HCT116 (cell line): ENCODE measurements around the gene GMIP. TPM values are rescaled to one million over a fixed set of nuclear protein-coding genes. Genes with fewer than 3 reads are reported as not detected.

Source experiments
- ATAC-seq: fragments of 200-7000 bp; cut with Tn5 transposase; 2 replicates; pipeline ENCODE4 v1.9.1; 2020; ENCODE audit warnings: mild to moderate bottlenecking, moderate library complexity
- BruUV-seq: library from RNA; stranded (reverse); fragments of 400-500 nt; replicated peaks from 2 replicates; lab custom pipeline; 2021; lab: Mats Ljungman, UMichigan
- CTCF ChIA-PET: fragments of 300-600 bp; sonication (Branson Sonifier 250); formaldehyde crosslinking; loops from one replicate; lab custom pipeline; 2021; ENCODE audit warnings: antibody characterized with exemption; lab: Charles Lee
- POLR2A ChIA-PET: fragments of 300-600, 350-600 bp; sonication (Branson Sonifier 250); formaldehyde crosslinking; loops from one replicate; lab custom pipeline; 2021; ENCODE audit warnings: antibody characterized with exemption; lab: Charles Lee
- RAD21 ChIA-PET, 2 experiments: fragments of 300-600 bp; sonication (Branson Sonifier 250); formaldehyde crosslinking; loops; one replicate each; lab custom pipeline; 2023; ENCODE audit warnings: low total read pairs in 2 of 2; ENCODE audit not compliant: uncharacterized antibody in 2 of 2, unreplicated experiment in 2 of 2, low non-redundant PET in 1 of 2; lab: Charles Lee
- DNase-seq: peaks from one replicate; pipeline ENCODE4 v3.0.0-alpha.2; 2010; ENCODE audit warnings: low read depth, low spot score
- H2AFZ ChIP-seq: fragments of 200-600 bp; shearing (Covaris generic), sonication (generic); 2 replicates; pipeline ENCODE4 v1.6.1; 2017; ENCODE audit warnings: low read depth, mixed run types, mixed read lengths, antibody characterized with exemption, low read length; ENCODE audit not compliant: poor library complexity, severe bottlenecking
- H3K27ac ChIP-seq: 2 replicates; pipeline ENCODE4 v1.5.1; 2012; ENCODE audit warnings: low read depth, low read length
- H3K27me3 ChIP-seq: fragments of 200-600 bp; sonication (generic); 2 replicates; pipeline ENCODE4 v1.6.1; 2016; ENCODE audit warnings: mixed run types, low read length, mixed read lengths; ENCODE audit not compliant: insufficient read depth
- H3K36me3 ChIP-seq, 2 experiments: fragments of 200-500 bp in 1 of 2; fragments of 200-600 bp in 1 of 2; sonication (Bioruptor generic) in 1 of 2; sonication (generic) in 1 of 2; 2 replicates each; pipeline versions ENCODE4 v1.5.1 to v1.6.1; 2014 to 2016; ENCODE audit warnings: low read length in 2 of 2, inconsistent platforms in 1 of 2, mixed read lengths in 1 of 2, mixed run types in 1 of 2; ENCODE audit not compliant: insufficient read depth in 2 of 2, control insufficient read depth in 1 of 2
- H3K4me1 ChIP-seq, 2 experiments: fragments of 200-600 bp in 1 of 2; sonication (generic) in 1 of 2; 2 replicates each; pipeline versions ENCODE4 v1.5.1 to v1.6.1; 2012 to 2017; ENCODE audit warnings: low read length in 2 of 2, inconsistent platforms in 1 of 2, mild to moderate bottlenecking in 1 of 2, mixed read lengths in 1 of 2, mixed run types in 1 of 2, moderate library complexity in 1 of 2; ENCODE audit not compliant: insufficient read depth in 2 of 2, control insufficient read depth in 1 of 2
- H3K4me2 ChIP-seq: fragments of 200-600 bp; sonication (generic); 2 replicates; pipeline ENCODE4 v1.6.1; 2017; ENCODE audit warnings: mixed run types, low read length, mixed read lengths
- H3K4me3 ChIP-seq, 2 experiments: fragments of 200-600 bp in 1 of 2; sonication (generic) in 1 of 2; replicated peaks in 1 of 2; 2 replicates each; pipeline ENCODE4 v1.5.1; 2011 to 2016; ENCODE audit warnings: low read length in 2 of 2, control low read depth in 1 of 2, low read depth in 1 of 2, mild to moderate bottlenecking in 1 of 2, mixed read lengths in 1 of 2, mixed run types in 1 of 2
- H3K79me2 ChIP-seq: fragments of 200-600 bp; sonication (generic); 2 replicates; pipeline ENCODE4 v1.6.1; 2017; ENCODE audit warnings: mild to moderate bottlenecking, mixed run types, low read length, moderate library complexity, mixed read lengths; ENCODE audit not compliant: insufficient read depth
- H3K9ac ChIP-seq: fragments of 200-600 bp; sonication (generic); 2 replicates; pipeline ENCODE4 v1.6.1; 2016; ENCODE audit warnings: low read length, mixed read lengths
- H3K9me2 ChIP-seq: fragments of 200-600 bp; sonication (generic), shearing (Covaris generic); 2 replicates; pipeline ENCODE4 v1.6.1; 2017; ENCODE audit warnings: mixed run types, mild to moderate bottlenecking, moderate library complexity; ENCODE audit not compliant: insufficient read depth
- H3K9me3 ChIP-seq, 2 experiments: fragments of 200-500 bp in 1 of 2; fragments of 200-600 bp in 1 of 2; sonication (Bioruptor generic) in 1 of 2; sonication (generic) in 1 of 2; 2 replicates each; pipeline ENCODE4 v1.6.1; 2014 to 2017; ENCODE audit warnings: low read length in 2 of 2, mixed read lengths in 2 of 2, inconsistent platforms in 1 of 2, low read depth in 1 of 2, mild to moderate bottlenecking in 1 of 2, mixed run types in 1 of 2, moderate library complexity in 1 of 2; ENCODE audit not compliant: control insufficient read depth in 1 of 2, insufficient read depth in 1 of 2
- H4K20me1 ChIP-seq: fragments of 200-600 bp; sonication (generic), shearing (Covaris generic); 2 replicates; pipeline ENCODE4 v1.6.1; 2017; ENCODE audit warnings: mixed run types, mild to moderate bottlenecking, moderate library complexity; ENCODE audit not compliant: insufficient read depth
- EGR1 ChIP-seq: IDR thresholded peaks from 2 replicates; pipeline ENCODE4 v1.6.1; 2012; ENCODE audit warnings: low read depth
- EZH2phosphoT487 ChIP-seq: fragments of 200-600 bp; IDR thresholded peaks from 2 replicates; pipeline ENCODE4 v1.6.1; 2018; ENCODE audit warnings: antibody characterized with exemption, borderline replicate concordance
- POLR2AphosphoS5 ChIP-seq: IDR thresholded peaks from 2 replicates; pipeline ENCODE4 v1.6.1; 2011; ENCODE audit warnings: mild to moderate bottlenecking, low read depth, low read length, moderate library complexity
- RAD21 ChIP-seq: IDR thresholded peaks from 2 replicates; pipeline ENCODE4 v1.6.1; 2012; ENCODE audit warnings: low read depth, mild to moderate bottlenecking
- SIN3A ChIP-seq: IDR thresholded peaks from 2 replicates; pipeline ENCODE4 v1.6.1; 2012; ENCODE audit warnings: low read depth
- SRF ChIP-seq: IDR thresholded peaks from 2 replicates; pipeline ENCODE4 v1.6.1; 2012; ENCODE audit warnings: low read depth
- intact Hi-C: fragments of 100-400 bp; cut with micrococcal nuclease; formaldehyde crosslinking; loops from 2 replicates; pipeline ENCODE4 v1.10.0; 2022
- total RNA-seq: library from RNA; stranded (reverse); gene quantifications from one replicate; pipeline ENCODE4 v1.2.1, GENCODE V29; 2021; ENCODE audit not compliant: unreplicated experiment
- TF ChIP-seq, protein P1 (sequence below): IDR thresholded peaks from 2 replicates; pipeline ENCODE4 v1.6.1; 2012
- TF ChIP-seq, protein P2 (sequence below), 3 experiments: fragments of 200-600 bp in 1 of 3; sonication (generic) in 1 of 3; IDR thresholded peaks in 2 of 3; conservative IDR thresholded peaks in 1 of 3; 2 replicates each; pipeline ENCODE4 v1.5.1; 2012 to 2017; ENCODE audit warnings: low read depth in 2 of 3, low read length in 2 of 3, antibody characterized with exemption in 1 of 3, borderline replicate concordance in 1 of 3, control low read depth in 1 of 3, mild to moderate bottlenecking in 1 of 3, mixed read lengths in 1 of 3, mixed run types in 1 of 3, moderate library complexity in 1 of 3; ENCODE audit not compliant: insufficient read depth in 1 of 3
- TF ChIP-seq, protein P3 (sequence below): IDR thresholded peaks from 2 replicates; pipeline ENCODE4 v1.6.1; 2012; ENCODE audit warnings: low read depth

Gene GMIP
- total RNA-seq, 1 experiment from 2014 or later = 16.3 TPM

DNA sequence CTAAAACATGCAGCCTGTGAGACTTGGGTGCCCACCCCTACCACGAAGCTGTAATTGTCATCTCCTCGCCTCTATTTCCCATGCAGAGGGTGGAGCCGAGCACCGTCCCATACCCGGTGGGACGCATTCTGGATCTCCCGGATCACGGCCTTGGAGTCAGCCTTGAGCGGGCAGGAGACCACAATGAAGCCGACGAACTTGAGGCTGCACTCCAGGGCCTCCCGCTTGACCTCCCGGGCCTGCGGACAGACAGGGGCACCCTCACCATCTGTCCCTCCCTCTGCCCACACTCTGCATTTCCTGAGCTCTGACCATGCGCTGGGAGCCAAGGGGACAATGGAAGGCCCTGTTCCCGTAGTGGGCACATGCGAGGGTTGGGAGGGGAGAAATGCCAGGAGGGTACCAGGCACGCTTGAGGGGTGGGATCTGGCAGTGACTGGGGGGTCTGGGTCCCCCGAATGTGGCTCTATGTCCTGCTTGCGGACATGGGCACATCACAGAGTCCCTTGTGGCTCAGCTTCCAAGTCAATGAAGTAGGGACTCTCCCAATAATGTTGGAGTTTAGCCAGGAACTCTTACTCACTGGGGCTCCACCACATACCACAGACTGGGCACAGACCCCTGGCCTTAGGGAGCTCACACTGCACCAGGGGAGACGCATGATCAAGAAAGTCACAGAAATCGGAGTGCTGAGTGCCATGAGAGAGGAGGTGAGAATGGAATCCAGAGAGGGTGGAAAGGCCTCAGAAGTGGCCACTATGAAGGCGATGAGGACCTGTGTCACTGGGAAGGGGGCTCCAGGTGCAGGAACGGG, 9.2 kb upstream of the GMIP start:
- H3K36me3 ChIP-seq = peaks cover 41 to 43% of the 10 kb centered on the region in 2 experiments
- no TSS peak for BruUV-seq
- CTCF ChIA-PET = no interaction called here
- ATAC-seq (no peak), DNase-seq (no peak)
- H3K27ac ChIP-seq = no peak overlapping the region
- no peak overlapping the region for H3K9ac ChIP-seq
- no peak for TF ChIP-seq POLR2AphosphoS5
- TF ChIP-seq, protein P1, sequence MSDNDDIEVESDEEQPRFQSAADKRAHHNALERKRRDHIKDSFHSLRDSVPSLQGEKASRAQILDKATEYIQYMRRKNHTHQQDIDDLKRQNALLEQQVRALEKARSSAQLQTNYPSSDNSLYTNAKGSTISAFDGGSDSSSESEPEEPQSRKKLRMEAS = no peak
- TF ChIP-seq, protein P2, sequence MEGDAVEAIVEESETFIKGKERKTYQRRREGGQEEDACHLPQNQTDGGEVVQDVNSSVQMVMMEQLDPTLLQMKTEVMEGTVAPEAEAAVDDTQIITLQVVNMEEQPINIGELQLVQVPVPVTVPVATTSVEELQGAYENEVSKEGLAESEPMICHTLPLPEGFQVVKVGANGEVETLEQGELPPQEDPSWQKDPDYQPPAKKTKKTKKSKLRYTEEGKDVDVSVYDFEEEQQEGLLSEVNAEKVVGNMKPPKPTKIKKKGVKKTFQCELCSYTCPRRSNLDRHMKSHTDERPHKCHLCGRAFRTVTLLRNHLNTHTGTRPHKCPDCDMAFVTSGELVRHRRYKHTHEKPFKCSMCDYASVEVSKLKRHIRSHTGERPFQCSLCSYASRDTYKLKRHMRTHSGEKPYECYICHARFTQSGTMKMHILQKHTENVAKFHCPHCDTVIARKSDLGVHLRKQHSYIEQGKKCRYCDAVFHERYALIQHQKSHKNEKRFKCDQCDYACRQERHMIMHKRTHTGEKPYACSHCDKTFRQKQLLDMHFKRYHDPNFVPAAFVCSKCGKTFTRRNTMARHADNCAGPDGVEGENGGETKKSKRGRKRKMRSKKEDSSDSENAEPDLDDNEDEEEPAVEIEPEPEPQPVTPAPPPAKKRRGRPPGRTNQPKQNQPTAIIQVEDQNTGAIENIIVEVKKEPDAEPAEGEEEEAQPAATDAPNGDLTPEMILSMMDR (IDR thresholded peaks at IDR 0.05 in 2 of 3, conservative IDR thresholded peaks at IDR 0.05 in 1 of 3; ENCODE audit: borderline replicate concordance in 1 of 3, insufficient read depth in 1 of 3, low read depth in 2 of 3, low read length in 2 of 3) = no peak
- TF ChIP-seq SIN3A = no peak
- no peak for TF ChIP-seq RAD21
- TF ChIP-seq SRF = no peak
- no peak for TF ChIP-seq EZH2phosphoT487
- TF ChIP-seq EGR1 = no peak
- TF ChIP-seq, protein P3, sequence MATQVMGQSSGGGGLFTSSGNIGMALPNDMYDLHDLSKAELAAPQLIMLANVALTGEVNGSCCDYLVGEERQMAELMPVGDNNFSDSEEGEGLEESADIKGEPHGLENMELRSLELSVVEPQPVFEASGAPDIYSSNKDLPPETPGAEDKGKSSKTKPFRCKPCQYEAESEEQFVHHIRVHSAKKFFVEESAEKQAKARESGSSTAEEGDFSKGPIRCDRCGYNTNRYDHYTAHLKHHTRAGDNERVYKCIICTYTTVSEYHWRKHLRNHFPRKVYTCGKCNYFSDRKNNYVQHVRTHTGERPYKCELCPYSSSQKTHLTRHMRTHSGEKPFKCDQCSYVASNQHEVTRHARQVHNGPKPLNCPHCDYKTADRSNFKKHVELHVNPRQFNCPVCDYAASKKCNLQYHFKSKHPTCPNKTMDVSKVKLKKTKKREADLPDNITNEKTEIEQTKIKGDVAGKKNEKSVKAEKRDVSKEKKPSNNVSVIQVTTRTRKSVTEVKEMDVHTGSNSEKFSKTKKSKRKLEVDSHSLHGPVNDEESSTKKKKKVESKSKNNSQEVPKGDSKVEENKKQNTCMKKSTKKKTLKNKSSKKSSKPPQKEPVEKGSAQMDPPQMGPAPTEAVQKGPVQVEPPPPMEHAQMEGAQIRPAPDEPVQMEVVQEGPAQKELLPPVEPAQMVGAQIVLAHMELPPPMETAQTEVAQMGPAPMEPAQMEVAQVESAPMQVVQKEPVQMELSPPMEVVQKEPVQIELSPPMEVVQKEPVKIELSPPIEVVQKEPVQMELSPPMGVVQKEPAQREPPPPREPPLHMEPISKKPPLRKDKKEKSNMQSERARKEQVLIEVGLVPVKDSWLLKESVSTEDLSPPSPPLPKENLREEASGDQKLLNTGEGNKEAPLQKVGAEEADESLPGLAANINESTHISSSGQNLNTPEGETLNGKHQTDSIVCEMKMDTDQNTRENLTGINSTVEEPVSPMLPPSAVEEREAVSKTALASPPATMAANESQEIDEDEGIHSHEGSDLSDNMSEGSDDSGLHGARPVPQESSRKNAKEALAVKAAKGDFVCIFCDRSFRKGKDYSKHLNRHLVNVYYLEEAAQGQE = no peak
- H3K79me2 ChIP-seq = no peaks in the 10 kb centered on the region; the same call in 1 of the 2 replicates
- no peak overlapping the region for H3K4me3 ChIP-seq
- POLR2A ChIA-PET = no interaction called here
- H3K9me2 ChIP-seq = no peaks in the 10 kb centered on the region
- intact Hi-C loops = no loop called here
- H3K9me3 ChIP-seq = no peaks in the 10 kb centered on the region
- H3K4me2 ChIP-seq = no peak overlapping the region
- RAD21 ChIA-PET = no interaction called here
- H2AFZ ChIP-seq = no peak overlapping the region
- H3K27me3 ChIP-seq = no peaks in the 10 kb centered on the region
- no peaks in the 10 kb centered on the region for H3K4me1 ChIP-seq
- H4K20me1 ChIP-seq = no peaks in the 10 kb centered on the region
